Measurements from ENCODE around the gene TRIM59.

The TRIM59 gene

GRCh38 chr3:160398820-160399124, 50.8 kb downstream of the TRIM59 start:
- in situ Hi-C loops (cut with HindIII; ENCODE audit: low pct_unique_long_range_greater_than_20kb, low sequenced_read_pairs) = no loop called here
- no peak for TF ChIP-seq JUND (IDR thresholded peaks at IDR 0.05; ENCODE audit: low read depth)
- DNase-seq (ENCODE audit: low read depth in 1 of 2, low spot score in 1 of 2) = no peak

DNA sequence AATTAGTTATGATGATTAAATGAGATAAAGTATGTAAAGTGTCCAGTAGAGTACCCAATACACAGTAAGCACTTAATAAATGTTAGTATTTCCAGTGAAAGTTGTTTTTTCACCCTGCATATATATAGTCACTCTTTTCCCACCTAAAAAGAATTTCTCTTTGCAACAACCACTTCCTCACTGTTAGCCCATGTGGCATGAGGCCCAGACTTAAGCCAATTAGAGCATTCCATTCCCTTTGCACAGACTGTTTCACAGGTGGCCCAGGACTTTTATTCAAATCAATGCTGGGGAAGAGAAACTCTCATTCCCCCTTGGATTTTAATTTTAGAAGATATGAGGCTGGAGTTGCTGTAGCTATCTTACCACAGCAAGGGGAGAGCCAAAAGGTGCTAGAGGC, 54.3 kb downstream of the TRIM59 start:
- DNase-seq (ENCODE audit: low read depth in 1 of 2, low spot score in 1 of 2) = no peak
- in situ Hi-C loops (cut with HindIII; ENCODE audit: low pct_unique_long_range_greater_than_20kb, low sequenced_read_pairs) = no loop called here
- no peak for TF ChIP-seq JUND (IDR thresholded peaks at IDR 0.05; ENCODE audit: low read depth)

DNA sequence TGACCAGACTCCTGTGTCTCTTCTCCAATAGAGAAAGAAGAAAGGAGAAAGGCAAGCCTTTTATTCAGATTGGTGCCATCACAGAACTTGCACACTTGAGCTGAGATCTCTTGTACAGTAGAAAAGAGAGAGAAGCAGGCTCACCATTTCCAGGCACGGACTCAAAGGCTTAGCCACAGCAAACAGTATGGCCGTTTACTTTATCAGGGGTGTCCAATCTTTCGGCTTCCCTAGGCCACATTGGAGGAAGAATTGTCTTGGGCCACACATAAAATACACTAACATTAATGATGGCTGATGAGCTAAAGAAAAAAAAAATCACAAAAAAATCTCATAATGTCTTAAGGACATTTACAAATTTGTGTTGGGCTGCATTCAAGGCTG, 55.6 kb downstream of the TRIM59 start:
- no peak for TF ChIP-seq JUND (IDR thresholded peaks at IDR 0.05; ENCODE audit: low read depth)
- DNase-seq (ENCODE audit: low read depth in 1 of 2, low spot score in 1 of 2) = no peak
- in situ Hi-C loops (cut with HindIII; ENCODE audit: low pct_unique_long_range_greater_than_20kb, low sequenced_read_pairs) = no loop called here

DNA sequence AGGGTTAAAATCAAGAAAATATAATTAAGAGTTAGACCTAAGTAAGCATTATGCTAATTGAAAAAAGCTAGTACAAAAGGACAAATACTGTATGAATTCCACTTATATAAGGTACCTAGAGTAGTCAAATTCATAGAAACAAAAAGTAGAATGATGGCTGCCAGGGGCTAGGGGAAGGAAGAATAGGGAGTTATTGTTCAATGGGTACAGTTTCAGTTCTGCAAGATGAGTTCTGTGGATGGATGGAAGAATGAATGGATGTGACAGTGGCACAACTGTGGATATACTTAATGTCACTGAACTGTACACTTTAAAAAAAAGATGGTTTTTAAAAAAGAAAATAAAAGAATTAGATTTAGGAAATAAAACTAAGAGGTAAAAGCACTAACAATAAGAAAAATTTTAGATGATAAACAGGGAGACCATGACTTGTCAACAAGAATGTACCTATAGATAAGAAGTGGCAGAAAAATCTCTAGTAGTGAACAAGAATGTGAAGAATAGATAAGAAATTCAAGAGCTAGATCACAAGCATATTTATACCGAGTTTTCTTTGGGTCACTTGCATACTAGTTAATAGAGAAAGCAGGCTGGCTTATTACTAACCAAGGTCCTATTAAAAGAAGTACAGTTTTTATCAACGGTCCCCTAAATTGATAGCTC, 56.1 kb downstream of the TRIM59 start:
- in situ Hi-C loops (cut with HindIII; ENCODE audit: low pct_unique_long_range_greater_than_20kb, low sequenced_read_pairs) = no loop called here
- DNase-seq (ENCODE audit: low read depth in 1 of 2, low spot score in 1 of 2) = no peak
- TF ChIP-seq JUND (IDR thresholded peaks at IDR 0.05; ENCODE audit: low read depth) = no peak

DNA sequence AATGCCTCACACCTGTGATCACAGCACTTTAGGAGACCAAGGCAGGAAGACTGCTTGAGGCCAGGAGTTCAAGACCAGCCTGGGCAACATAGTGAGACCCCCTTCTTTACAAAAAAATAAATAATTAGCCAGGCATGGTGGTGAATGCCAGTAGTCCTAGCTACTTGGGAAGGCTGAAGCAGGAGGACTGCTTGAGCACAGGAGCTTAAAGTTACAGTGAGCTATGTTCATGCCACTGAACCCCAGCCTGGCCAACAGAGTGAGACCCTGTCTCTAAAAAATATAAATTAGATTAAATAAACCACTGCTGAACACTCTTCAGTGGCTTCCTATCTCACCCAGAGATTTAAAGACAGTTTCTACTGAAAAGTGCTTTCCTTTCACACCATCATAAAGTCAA, 56.8 kb downstream of the TRIM59 start:
- no peak for DNase-seq (ENCODE audit: low read depth in 1 of 2, low spot score in 1 of 2)
- TF ChIP-seq JUND (IDR thresholded peaks at IDR 0.05; ENCODE audit: low read depth) = no peak
- in situ Hi-C loops (cut with HindIII; ENCODE audit: low pct_unique_long_range_greater_than_20kb, low sequenced_read_pairs) = no loop called here

GRCh38 chr3:160390565-160391138, 58.9 kb downstream of the TRIM59 start:
- TF ChIP-seq JUND (IDR thresholded peaks at IDR 0.05; ENCODE audit: low read depth) = no peak
- in situ Hi-C loops (cut with HindIII; ENCODE audit: low pct_unique_long_range_greater_than_20kb, low sequenced_read_pairs) = no loop called here
- no peak for DNase-seq (ENCODE audit: low read depth in 1 of 2, low spot score in 1 of 2)

Measured in T47D (cell line).